Stimulated activated CD8-positive, alpha-beta memory T cell treated with anti-CD3 and anti-CD28 coated beads, Interleukin-7, amount 100 ng/mL, for 1 hour (primary cell): Measurements from ENCODE around the gene BCR.

Experiments used
- DNase-seq, 2 donors: peaks; one replicate each; pipeline ENCODE4 v3.0.0-alpha.2; 2020; ENCODE audit warnings: low read depth in 2 of 2

BCR gene

GRCh38 chr22:23274146-23274526 is 93.8 kb downstream of the BCR start:
- no peak for DNase-seq

- no peak for DNase-seq
These were observed 94.8 kb downstream of the BCR start for GRCh38 chr22:23274891-23275694.

- DNase-seq = no peak
These were observed 95.4 kb downstream of the BCR start for GRCh38 chr22:23275751-23276150.

DNA sequence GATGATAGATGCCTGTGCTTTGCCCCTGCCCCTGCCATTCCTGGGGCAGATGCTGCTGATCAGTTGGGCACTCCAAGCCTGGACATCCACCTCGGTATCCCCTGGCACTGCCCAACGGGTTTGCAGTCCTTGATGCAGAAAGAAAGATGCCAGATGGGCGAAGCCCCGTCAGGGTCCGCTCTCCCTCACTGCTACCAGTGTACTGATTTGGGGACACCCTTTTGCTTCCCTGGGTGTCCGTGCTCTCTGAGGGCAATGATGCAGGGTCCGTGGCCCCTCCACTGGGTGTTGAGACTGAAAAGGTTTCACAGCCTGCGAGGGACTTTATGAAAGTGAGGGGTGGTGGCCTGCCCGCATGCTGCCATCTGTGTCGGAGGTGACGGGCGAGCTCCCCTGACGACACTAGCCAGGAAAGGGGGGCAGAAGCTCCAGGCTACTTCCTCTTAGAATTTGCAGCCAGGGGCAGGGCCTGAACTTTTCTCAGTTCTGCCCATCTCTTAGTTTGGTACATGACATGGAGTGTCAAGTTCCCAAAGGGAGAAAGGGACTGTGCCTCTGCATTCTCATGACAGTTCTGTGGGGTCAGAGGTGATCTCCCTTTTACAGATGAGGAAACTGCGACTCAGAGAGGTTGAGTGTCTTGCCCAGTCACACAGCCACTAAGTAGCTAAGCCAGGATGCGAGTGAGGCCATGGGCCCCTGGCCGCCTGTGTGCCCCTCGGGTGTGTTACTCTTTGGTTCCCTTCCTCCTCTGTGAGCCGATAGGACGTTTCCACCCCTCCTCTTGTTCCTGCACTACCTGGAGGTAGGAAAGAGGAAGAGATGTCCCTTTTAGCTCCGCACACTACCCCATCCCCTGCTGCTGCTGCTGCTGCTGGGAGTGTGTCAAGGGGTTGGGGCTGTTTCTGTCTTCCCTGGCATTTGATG is 96.6 kb downstream of the BCR start:
- DNase-seq = no peak

DNA sequence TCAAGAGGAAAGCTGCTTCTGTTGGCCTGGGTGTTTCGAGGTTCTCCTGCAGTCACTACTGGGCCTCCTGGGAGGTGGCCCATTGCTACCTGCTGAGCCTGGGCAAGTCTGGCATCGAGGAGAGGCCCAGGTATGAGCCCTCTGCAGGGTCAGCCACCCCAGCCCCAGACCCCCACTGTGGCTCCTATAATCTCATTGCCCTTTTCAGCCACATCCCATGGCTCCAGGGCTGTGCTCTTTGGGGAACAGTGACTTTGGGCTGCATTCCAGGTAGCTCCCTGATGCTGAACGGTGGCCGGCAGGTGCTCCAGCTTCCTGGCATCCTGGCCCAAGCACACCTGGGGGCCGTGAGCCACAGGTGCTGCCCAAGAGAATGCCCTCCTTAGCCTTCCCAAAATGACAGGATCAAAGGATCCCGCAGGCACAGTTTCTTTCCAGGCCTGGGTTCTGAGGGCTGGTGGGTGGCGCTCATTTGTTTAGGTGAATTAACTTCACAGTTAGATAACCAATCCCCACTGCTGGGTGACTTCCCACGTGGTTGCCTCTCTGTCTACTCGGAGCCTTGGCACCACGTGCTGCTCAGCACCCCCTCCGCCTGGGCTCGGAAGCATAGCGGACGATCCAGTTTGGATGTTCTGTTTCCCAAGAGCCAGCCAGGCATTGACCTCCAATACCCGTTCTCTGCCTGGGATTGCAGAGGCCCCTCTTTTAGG is 97.4 kb downstream of the BCR start:
- DNase-seq = no peak

DNA sequence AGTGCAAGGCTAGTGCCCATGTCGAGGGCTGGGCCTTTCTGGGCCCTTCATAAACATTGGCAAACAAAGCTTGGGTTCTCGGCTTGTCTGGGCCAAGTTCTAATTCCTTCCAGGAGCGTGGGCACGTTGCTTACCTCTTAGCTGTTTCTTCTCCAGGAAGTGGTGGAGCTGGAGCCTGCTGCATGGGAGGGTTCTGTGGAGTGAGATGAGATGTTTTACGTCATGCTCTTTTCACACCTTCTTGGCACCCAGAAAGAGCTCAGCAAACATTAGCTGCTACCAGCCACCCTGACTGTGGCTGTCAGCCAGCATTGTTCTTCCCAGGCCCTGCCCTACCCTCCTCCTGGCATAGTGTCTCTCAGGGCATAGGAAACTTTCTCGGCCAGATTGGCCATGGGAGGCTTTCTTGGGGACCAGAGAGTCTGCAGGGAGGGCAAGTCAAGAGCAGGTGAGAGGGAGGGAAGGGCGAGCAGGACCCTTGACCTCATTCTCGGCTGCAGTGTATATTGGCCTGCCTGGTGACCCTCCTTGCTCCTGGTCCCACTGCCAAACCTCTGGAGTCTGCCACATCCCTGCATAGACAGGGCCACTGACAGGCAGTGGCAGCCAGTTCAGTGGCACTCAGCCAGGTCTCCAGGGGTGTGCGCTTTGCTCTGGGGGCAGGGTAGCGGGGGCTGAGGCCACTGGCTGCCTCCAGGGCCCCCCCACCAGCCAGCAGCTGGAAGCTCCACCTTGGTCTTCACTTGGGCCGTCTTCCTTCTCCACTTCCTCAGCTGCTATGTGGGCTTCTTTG is 98.8 kb downstream of the BCR start:
- no peak for DNase-seq

- no peak for DNase-seq
These were observed 99.5 kb downstream of the BCR start for GRCh38 chr22:23279781-23280180.

GRCh38 chr22:23280356-23281052 is 100.2 kb downstream of the BCR start:
- no peak for DNase-seq

DNA sequence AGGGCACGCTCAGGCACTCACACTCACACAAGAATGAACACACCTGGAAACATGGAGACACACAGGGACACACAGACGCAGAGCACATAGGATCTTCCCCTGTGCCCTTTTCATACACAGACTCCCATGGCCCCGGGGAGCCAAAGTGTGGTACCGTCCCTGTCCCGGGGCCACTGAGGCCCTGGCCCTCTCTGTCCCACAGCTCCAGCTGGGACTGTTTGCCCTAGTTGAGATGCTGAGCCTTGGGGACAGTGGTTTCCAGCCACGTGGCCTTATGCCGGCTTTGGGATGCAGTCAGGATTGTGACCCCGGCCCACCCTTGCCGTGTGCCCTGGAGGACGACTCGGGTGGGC is 100.7 kb downstream of the BCR start:
- DNase-seq = no peak

DNA sequence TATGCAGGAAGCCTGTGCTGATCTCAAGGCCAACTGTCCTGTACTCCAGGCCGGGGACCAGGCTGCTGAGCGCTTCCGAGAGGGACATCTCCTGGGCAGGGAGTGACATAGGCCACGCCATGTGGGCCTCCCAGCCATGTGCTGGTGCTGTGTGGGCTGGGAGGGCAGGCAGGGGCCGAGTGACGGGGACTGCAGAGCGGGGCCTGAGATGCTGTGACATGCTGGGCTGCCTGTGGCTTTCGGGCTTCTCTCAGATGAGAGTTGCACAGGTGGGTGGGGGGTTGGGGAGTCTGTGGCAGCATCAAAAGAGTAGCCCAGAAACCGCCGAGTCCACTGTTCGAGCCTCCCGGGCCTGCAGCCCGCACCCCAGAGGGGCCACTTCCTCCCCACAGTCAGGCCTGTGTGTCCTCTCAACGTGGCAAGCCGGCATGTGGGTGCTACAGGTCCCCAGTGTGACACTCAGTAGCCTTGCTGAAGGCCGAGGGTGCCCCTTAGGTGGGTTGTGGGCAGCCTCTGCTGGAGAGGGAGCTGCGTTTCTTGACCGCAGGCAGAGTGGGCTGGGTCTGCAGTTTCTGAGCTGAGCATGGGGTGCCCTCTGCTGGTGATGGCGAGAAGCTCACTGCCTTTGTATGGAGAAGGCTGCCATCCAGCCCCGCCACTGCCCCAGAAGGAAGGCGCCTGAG is 101.2 kb downstream of the BCR start:
- peak; percentile 65 to 67 for DNase-seq

GRCh38 chr22:23282089-23282501 is 101.8 kb downstream of the BCR start:
- no peak for DNase-seq

- no peak for DNase-seq
These were observed 102.2 kb downstream of the BCR start for GRCh38 chr22:23282516-23282915.

DNA sequence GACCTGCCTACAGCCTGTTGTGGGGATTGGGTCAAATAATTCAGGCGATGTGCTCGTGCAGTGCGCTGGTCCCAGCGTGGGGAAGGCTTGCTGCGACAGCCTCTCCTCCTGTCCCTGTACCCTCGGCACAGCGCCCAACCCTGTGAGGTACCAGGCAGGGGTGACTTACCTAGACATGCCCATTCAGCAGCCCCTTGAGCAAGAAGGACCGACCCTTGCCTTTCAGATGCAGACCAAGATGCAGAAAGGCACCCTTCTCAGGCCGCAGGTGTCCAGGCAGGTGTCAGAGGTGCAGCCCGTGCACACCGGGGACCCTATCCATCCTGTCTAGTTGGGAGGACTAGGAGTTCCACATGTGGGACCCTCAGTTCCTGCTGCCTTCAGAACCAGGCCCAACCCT is 102.7 kb downstream of the BCR start:
- no peak for DNase-seq

- no peak for DNase-seq
These were observed 103.5 kb downstream of the BCR start for GRCh38 chr22:23283591-23284503.

DNA sequence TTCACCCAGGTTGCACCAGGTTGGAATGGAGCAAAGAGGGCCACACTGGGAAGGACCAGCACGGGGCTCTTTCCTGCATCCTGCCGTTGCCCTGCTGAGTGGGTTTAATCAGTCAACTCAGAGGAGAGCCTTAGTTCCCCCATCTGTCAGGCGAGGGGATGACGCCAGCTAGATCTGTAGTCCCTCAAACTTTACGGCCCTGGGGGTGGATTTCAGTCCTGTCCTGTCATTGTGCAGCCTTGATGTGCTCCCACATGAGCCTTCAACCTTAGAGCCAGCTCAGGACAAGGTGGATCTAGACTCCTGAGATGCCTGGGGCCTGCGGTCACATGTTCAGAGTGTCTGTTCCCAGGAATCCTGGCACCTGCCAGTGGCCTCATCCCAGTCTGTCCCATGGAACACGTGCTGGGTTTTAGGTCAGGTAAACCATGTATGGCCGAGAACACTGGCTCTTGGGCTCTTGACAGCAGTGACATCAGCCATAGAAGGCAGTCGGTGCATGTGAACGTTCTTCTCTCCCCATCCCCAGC is 104.3 kb downstream of the BCR start:
- no peak for DNase-seq

DNA sequence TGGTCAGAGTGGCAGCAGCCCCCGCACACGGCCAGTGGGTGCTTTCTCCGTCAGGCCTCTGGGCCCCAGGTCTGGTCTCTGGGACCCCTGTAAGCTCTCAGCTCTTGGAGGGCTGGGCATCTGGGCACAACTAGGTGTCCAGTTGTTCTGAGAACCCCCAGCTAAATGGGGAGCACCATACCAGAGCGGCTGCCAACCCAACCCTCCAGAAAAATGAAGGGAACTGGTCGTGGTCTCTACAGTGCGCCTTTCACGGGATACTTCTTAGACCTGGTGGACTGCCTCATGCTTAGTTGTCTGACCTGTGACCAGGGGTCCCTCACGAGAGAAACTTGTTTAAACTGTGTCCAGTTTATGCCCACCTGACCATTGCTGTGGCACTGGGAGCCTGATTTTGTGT is 104.9 kb downstream of the BCR start:
- DNase-seq = no peak

DNA sequence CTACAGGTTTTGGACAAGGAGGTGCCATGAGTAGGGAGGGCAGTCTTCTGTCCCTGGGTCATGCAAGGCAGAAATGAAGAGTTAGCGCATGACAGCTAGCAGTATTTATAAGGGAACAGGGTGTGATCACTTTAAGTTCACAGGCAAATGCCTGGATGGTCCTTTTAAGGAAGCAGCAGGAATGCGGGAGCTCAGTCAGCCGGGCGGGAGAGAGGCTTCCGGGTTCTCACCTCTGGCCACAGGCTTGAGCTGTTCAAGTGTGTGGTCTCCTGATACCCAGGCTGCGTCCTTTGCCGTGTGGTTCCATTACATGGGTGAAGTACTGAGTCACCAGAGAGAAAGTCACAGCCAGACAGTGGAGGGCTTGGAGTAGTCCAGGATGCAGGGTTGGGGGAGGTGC is 105.4 kb downstream of the BCR start:
- no peak for DNase-seq

GRCh38 chr22:23286296-23286695 is 106.0 kb downstream of the BCR start:
- DNase-seq = no peak
